HL-60 (cell line): Measurements from ENCODE around the gene LGALS14.
"Not testable (repeated sequence)": the region's sequence is repeated elsewhere in the genome, so short reads cannot be mapped to it uniquely, and the experiment has no call there.

Source experiments
- DNase-seq, 2 experiments: peaks; one replicate each; pipeline ENCODE4 v3.0.0-alpha.2; 2010 to 2020; ENCODE audit warnings: low read depth in 1 of 2, low spot score in 1 of 2
- H3K27ac ChIP-seq: fragments of 250-450 bp; sonication (Bioruptor Pico); replicated peaks from 2 replicates; pipeline ENCODE4 v1.5.1; 2020; ENCODE audit warnings: mild to moderate bottlenecking, moderate library complexity
- H3K27me3 ChIP-seq: fragments of 250-450 bp; sonication (Bioruptor Pico); 2 replicates; pipeline ENCODE4 v1.5.1; 2021; ENCODE audit warnings: mild to moderate bottlenecking, moderate library complexity; ENCODE audit not compliant: insufficient read depth, poor library complexity, severe bottlenecking
- H3K4me3 ChIP-seq: replicated peaks from 2 replicates; pipeline ENCODE4 v1.5.1; 2011; ENCODE audit warnings: mild to moderate bottlenecking, control low read depth, low read length; ENCODE audit not compliant: insufficient read depth
- GABPA ChIP-seq: IDR thresholded peaks from 2 replicates; pipeline ENCODE4 v1.6.1; 2012; ENCODE audit warnings: low read depth
- POLR2AphosphoS5 ChIP-seq: IDR thresholded peaks from 2 replicates; pipeline ENCODE4 v1.6.1; 2012; ENCODE audit warnings: low read depth
- SPI1 ChIP-seq: IDR thresholded peaks from 2 replicates; pipeline ENCODE4 v1.6.1; 2012; ENCODE audit warnings: low read depth, mild to moderate bottlenecking, borderline replicate concordance
- TF ChIP-seq, protein P1 (sequence below): IDR thresholded peaks from one replicate; pipeline ENCODE4 v1.5.1; 2011; ENCODE audit warnings: low read length, control low read depth, inconsistent platforms; ENCODE audit not compliant: insufficient read depth
- TF ChIP-seq, protein P2 (sequence below): IDR thresholded peaks from 2 replicates; pipeline ENCODE4 v1.6.1; 2012; ENCODE audit warnings: low read depth; ENCODE audit not compliant: insufficient replicate concordance

Gene LGALS14

DNA sequence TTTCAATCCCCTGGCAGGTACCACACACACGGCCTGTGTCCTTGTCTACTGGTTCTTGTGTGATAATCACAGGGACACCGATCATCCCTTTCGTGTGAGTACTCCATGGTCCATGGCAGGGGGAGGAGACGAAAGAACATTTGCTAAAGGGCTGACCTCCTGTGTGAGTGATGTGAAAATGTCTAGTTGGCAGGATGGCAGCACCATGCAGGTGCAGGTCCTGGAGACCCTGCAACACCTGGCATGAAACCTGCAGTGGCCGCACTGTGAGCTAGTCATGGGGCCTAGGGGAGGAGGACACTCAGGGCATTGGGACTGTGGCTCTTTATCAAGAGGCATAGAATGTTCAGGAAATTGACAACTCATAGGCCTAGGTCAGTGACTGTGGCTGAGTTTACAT lies 22.9 kb upstream of the LGALS14 start:
- Histone ChIP-seq H3K4me3 (no peak overlapping the region), H3K27ac (no peak overlapping the region), H3K27me3 (peaks cover 10% of the 10 kb centered on the region)
- no peak for DNase-seq
- TF ChIP-seq POLR2AphosphoS5 (no peak), GABPA (no peak), SPI1 (no peak)
- TF ChIP-seq, protein P1, sequence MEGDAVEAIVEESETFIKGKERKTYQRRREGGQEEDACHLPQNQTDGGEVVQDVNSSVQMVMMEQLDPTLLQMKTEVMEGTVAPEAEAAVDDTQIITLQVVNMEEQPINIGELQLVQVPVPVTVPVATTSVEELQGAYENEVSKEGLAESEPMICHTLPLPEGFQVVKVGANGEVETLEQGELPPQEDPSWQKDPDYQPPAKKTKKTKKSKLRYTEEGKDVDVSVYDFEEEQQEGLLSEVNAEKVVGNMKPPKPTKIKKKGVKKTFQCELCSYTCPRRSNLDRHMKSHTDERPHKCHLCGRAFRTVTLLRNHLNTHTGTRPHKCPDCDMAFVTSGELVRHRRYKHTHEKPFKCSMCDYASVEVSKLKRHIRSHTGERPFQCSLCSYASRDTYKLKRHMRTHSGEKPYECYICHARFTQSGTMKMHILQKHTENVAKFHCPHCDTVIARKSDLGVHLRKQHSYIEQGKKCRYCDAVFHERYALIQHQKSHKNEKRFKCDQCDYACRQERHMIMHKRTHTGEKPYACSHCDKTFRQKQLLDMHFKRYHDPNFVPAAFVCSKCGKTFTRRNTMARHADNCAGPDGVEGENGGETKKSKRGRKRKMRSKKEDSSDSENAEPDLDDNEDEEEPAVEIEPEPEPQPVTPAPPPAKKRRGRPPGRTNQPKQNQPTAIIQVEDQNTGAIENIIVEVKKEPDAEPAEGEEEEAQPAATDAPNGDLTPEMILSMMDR: no peak
- TF ChIP-seq, protein P2, sequence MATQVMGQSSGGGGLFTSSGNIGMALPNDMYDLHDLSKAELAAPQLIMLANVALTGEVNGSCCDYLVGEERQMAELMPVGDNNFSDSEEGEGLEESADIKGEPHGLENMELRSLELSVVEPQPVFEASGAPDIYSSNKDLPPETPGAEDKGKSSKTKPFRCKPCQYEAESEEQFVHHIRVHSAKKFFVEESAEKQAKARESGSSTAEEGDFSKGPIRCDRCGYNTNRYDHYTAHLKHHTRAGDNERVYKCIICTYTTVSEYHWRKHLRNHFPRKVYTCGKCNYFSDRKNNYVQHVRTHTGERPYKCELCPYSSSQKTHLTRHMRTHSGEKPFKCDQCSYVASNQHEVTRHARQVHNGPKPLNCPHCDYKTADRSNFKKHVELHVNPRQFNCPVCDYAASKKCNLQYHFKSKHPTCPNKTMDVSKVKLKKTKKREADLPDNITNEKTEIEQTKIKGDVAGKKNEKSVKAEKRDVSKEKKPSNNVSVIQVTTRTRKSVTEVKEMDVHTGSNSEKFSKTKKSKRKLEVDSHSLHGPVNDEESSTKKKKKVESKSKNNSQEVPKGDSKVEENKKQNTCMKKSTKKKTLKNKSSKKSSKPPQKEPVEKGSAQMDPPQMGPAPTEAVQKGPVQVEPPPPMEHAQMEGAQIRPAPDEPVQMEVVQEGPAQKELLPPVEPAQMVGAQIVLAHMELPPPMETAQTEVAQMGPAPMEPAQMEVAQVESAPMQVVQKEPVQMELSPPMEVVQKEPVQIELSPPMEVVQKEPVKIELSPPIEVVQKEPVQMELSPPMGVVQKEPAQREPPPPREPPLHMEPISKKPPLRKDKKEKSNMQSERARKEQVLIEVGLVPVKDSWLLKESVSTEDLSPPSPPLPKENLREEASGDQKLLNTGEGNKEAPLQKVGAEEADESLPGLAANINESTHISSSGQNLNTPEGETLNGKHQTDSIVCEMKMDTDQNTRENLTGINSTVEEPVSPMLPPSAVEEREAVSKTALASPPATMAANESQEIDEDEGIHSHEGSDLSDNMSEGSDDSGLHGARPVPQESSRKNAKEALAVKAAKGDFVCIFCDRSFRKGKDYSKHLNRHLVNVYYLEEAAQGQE: no peak

DNA sequence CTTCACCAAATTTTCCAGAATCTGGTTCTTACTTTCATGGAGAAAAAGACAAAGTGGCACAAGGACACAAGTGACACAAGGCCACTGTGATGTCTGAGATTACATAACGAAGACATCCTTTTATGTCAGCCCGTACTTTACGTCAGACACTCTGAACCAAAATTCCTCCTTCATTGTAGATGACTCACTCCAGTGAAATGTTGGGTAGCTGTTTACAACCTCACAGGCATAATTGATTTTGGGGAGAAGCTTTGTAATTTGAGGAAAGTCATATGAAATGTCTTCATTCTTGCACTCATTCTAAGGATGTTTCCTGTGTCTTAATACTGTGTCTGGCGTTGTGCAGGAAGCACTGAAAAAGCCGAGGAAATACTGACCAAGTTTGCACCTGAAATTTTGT lies 20.0 kb upstream of the LGALS14 start:
- no peak overlapping the region for H3K27ac ChIP-seq
- TF ChIP-seq POLR2AphosphoS5 (no peak), SPI1 (no peak), GABPA (no peak)
- TF ChIP-seq, protein P1: no peak
- TF ChIP-seq, protein P2: no peak
- DNase-seq: no peak
- no peak overlapping the region for H3K4me3 ChIP-seq
- H3K27me3 ChIP-seq: peaks cover 5% of the 10 kb centered on the region

DNA sequence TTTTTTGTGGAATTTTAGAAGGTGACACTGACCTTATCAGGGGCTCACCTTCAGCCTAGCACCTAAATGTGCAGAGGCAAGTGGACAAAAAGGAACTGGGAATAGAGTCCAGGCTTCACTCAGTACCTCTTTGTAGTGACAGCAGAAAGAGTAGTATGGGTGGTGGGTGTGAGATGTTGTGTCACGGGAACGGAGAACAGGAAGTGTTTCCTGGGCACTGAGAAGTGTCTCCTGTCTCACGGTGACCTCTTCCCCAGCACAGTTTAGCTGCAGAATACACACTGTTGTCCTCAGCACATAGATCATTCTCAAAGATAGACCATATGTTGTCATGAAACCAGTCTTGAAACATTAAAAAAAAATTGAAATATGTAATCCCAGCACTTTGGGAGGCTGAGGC lies 17.5 kb upstream of the LGALS14 start:
- Histone ChIP-seq H3K27me3 (peaks cover 5% of the 10 kb centered on the region), H3K27ac (no peak overlapping the region), H3K4me3 (no peak overlapping the region)
- no peak for DNase-seq
- TF ChIP-seq, protein P1: no peak
- no peak for TF ChIP-seq SPI1
- no peak for TF ChIP-seq POLR2AphosphoS5
- TF ChIP-seq, protein P2: no peak
- no peak for TF ChIP-seq GABPA

DNA sequence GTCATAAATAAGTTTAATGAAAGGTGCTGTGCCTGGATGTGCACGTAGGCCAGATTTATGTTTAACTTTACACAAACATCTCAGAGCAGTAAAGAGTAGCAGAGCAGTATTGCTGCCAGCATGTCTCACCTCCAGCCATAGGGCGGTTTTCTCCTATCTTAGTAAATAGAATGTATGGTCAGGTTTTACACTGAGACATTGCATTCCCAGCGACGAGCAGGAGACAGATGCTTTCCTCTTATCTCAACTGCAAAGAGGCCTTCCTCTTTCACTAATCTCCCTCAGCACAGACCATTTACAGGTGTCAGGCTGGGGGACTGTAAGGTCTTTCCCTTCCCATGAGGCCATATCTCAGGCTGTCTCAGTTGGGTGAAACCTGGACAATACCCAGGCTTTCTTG lies 15.6 kb upstream of the LGALS14 start:
- not testable (repeated sequence) for DNase-seq, H3K4me3 ChIP-seq, H3K27ac ChIP-seq, H3K27me3 ChIP-seq
